Fibroblast of skin of left biceps (primary cell): ENCODE results near the gene TOR1B.
A peak's percentile ranks its signal among the peaks of the same experiment; 100 is the strongest.

Experiments used
- DNase-seq, 2 experiments: peaks; one replicate each; pipeline ENCODE4 v3.0.0-alpha.2; 2013; ENCODE audit warnings: low read depth in 2 of 2

Gene TOR1B

DNA sequence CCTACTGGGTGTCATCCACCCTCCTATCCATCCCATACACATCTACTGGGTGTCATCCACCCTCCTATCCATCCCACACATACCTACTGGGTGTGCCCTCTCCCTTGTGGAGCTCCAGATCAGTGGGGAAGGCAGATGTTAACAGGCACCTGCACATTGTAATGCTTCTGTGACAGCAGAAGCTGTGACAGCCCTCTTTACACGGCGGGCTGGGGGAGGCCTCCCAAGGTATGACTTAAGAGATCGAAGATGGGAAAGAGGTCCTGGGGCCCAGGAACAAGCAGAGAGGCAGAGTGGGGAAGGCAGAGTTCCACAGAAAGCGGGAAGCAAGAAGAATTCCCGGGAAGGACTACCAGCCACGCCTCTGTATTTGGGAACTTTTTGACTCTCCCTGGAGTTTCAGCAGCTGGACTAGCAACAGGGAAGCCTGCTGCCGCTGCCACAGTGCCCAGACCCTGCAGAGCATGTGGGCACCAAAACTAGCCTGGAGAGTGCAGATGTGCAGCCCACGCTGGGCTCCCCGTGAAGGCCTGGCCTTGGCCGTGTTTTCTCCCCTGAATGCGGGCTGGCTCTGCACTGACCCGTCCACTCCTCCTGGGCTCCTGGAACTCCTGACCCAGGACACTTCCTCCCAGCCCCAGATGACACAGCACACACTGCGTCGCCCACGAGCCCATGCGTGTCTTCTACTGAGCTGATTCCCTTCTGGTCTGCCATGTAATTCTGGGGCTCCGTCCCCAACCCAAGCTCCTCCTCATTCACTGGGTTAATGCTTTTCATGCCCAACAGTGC is 11.6 kb downstream of the TOR1B start:
- DNase-seq: no peak

- no peak for DNase-seq
These were observed 12.3 kb downstream of the TOR1B start for GRCh38 chr9:129815278-129815677.

- no peak for DNase-seq
These were observed 13.8 kb downstream of the TOR1B start for GRCh38 chr9:129816501-129817435.

- no peak for DNase-seq
These were observed 20.0 kb downstream of the TOR1B start for GRCh38 chr9:129822898-129823541.

GRCh38 chr9:129823542-129823934 is 20.6 kb downstream of the TOR1B start:
- no peak for DNase-seq

DNA sequence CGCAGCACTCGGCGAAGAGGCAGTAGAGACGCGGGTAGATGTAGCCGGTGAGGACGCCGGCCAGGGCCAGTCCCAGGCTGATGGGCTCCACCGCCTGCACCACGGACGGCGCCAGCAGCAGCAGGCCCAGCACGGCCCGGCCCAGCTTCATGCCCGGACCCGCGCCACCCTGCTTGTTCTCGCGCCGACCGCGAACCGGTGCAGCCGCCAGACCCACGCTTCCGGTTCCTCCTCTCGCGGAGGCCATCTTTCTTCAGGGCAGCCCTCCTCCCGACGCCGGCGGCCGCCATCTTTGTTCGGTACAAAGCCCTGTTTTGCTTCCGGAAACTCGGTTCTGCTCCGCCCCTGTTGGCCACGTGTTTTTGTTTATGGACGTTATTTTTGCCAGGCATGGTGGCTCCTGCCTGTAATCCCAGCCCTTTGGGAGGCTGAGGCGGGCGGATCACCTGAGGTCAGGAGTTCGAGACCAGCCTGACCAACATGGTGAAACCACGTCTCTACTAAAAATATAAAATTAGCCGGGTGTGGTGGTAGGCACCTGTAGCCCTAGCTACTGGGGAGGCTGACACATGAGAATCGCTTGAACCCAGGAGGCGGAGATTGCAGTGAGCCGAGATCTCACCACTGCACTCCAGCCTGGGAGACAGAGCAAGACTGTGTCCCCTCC is 21.1 kb downstream of the TOR1B start, which contains the start of gene TOR1A:
Gene TOR1A, minus strand, starts transcription at position 202 of the 667 bp plus-strand sequence. Its CDS starts 51 bp downstream, at position 151.
- DNase-seq: peak; percentile 84 to 85

- DNase-seq: no peak
These were observed 23.4 kb downstream of the TOR1B start for GRCh38 chr9:129826344-129826743.

GRCh38 chr9:129826759-129827158 is 23.8 kb downstream of the TOR1B start:
- DNase-seq: no peak

DNA sequence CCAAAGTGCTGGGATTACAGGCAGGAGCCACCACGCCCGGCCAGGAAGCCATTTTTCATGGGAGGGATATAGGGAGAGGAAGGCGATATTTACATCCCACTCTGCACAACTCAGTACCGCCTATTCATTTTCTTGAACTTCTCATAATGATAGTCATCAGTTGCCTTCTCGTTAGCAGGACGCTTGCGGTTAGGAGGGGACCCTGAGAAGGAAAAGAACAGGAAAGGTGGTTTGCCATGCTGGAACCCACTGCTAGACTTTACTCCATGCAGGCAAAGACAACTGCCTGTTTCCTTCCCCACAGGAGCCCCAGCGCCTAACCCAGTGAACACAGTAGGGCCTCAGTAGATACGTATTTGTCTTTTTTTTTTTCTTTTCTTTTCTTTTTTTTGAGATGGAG is 25.1 kb downstream of the TOR1B start:
- no peak for DNase-seq

GRCh38 chr9:129828969-129829368 is 26.0 kb downstream of the TOR1B start:
- no peak for DNase-seq

DNA sequence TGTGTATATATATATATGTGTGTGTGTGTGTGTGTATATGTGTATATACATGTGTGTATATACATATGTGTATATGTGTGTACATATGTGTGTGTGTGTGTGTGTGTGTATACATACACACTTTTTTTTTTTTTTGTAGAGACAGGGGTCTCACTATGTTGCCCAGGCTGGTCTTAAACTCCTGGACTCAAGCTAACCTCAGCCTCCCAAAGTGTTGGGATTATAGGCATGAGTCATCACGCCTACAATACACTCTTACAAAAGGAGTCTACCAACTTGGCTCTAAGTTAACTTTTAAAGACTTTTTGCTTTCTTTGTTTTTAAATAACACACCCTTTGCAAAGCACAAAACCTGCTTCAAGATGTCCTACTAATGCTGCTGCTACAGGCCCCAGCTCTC is 30.0 kb downstream of the TOR1B start:
- no peak for DNase-seq

DNA sequence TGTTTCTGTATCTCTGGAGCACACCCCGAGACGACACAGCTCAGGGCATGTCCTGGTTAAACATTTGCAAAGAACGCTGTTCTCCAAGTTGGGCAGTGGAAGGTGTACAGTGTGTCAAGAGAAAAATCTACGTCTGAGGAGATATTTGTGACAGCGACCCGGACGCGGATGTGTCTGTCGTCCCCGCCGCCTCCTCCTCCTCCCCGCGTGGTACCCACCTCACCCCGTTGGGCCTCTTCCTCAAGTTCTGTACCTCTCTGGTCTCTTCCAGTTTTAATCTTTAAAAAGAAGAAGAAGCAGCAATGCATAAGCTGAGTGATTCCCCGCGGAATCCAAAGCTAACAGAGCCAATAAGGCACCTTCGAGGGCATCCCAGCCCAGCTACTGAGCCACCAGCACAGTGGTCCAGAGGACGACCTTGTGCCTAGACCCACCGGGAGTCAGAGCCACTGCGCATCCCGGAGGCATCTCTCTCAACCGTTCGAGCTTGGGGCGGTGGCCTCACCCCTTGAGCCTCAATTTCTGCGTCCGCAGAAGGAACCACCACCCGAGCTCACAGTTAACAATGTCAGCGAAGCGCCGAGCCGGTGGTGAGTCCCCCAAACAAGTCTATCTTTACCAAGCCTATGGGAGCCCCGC is 31.6 kb downstream of the TOR1B start:
- no peak for DNase-seq

DNA sequence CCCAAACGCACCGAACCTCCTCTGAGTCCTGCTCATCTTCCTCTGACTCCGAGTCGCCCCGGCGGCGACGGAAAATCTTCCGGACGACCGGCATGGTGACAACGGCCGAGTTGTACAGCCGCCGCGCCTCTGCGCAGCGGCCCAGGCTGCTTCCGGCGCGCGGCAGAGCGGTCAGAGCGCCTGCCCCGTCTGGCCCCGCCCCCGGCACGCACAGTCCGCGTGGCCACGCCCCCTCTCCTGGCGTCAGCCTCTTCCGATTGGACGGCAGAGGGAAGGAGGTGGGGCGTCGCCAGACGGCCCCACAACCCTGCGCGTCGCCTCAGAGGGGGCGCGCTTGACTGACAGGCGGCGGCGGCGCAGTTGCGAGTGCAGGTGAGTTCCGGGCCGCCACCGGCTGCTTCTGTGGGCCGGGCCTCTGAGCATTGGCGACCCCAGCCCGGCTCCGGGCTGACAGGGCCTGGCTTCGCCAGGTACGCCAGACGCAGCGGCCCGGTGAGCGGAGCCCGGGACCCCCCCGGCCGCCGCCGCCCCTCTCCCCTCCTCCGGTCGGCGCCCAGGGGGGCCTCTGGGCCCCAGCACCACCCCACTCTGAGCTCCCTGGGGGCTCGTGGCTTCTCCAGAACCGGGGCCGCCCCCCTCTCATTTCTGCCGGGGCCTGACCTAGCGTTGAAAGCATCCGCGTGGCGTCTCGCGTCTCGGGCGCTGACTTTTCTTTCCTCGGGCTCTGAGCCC is 32.3 kb downstream of the TOR1B start, which contains the start of the genes C9orf78 and USP20:
Gene C9orf78, minus strand, starts transcription at position 148 of the 732 bp plus-strand sequence. Its CDS starts 54 bp downstream, at position 94.
Gene USP20, plus strand, starts transcription at position 331 of the 732 bp plus-strand sequence. CDS start 17,098 bp downstream, outside the sequence.
- peak; percentile 78 to 80 for DNase-seq

- DNase-seq: no peak
These were observed 32.9 kb downstream of the TOR1B start for GRCh38 chr9:129835860-129836223.

GRCh38 chr9:129836311-129837007 is 33.5 kb downstream of the TOR1B start:
- no peak for DNase-seq

GRCh38 chr9:129838707-129839259 is 35.8 kb downstream of the TOR1B start:
- DNase-seq: peak in 1 of 2 experiments; percentile 20

- DNase-seq: no peak
These were observed 36.5 kb downstream of the TOR1B start for GRCh38 chr9:129839324-129840023.

DNA sequence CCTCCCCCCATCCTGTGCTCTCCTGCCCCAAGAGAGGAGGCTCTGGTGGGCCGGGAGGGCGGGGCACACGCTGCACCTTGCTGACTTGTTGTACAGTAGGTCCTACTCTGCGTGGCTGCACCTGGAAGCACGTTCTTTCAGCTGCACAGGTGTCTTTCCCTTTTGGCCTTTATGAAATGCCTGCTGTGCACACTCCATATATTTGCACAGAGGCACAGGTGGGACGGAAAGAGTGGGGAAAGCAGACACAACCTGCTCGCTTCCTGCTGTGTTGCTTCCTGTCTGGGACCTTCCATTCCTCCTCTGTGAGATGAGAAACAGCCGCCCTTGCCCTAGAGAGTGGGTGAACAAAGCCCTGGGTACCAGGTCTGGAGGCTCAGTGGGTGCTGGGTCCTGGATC is 37.0 kb downstream of the TOR1B start:
- no peak for DNase-seq

DNA sequence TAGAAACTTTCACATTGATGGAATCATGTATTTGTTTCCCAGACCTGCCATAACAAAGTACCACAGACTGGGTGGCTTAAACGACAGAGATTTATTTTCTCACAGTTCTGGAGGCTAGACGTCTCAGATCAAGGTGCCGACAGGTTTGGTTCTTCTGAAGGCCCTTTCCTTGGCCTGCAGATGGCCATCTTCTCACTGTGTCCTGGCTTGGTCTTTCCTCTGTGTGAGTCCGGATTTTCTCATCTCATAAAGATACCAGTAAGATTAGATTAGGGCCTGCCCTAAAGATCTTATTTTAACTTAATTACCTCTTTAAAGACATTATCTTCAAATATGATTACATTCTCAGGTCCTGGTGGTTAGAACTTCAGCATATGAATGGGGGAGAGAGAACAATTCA is 38.1 kb downstream of the TOR1B start:
- no peak for DNase-seq
